OCI-LY1 (cell line): Measurements from ENCODE around the gene DICER1.

Source experiments
- H2AFZ ChIP-seq: fragments of 200-600 bp; sonication (generic), shearing (Covaris generic); 2 replicates; pipeline ENCODE4 v1.6.0; 2014; ENCODE audit warnings: antibody characterized with exemption, mild to moderate bottlenecking, low read length
- H3F3A ChIP-seq: fragments of 200-600 bp; sonication (generic), shearing (Covaris generic); 2 replicates; pipeline ENCODE4 v1.6.0; 2014; ENCODE audit warnings: mild to moderate bottlenecking, antibody characterized with exemption, low read length, moderate library complexity; ENCODE audit not compliant: insufficient read depth
- H3K27ac ChIP-seq: fragments of 200-600 bp; sonication (generic); 2 replicates; pipeline ENCODE4 v1.5.1; 2014; ENCODE audit warnings: low read length, mixed run types, mild to moderate bottlenecking, low read depth; ENCODE audit not compliant: poor library complexity, severe bottlenecking
- H3K27me3 ChIP-seq: fragments of 200-600 bp; sonication (generic); 2 replicates; pipeline ENCODE4 v1.6.0; 2014; ENCODE audit warnings: antibody characterized with exemption, mild to moderate bottlenecking, low read length, moderate library complexity; ENCODE audit not compliant: insufficient read depth
- H3K36me3 ChIP-seq: fragments of 200-600 bp; sonication (generic); 2 replicates; pipeline ENCODE4 v1.6.1; 2014; ENCODE audit warnings: mild to moderate bottlenecking, antibody characterized with exemption, low read length, moderate library complexity, mixed read lengths; ENCODE audit not compliant: insufficient read depth
- H3K4me1 ChIP-seq: fragments of 200-600 bp; sonication (generic); 2 replicates; pipeline ENCODE4 v1.5.1; 2014; ENCODE audit warnings: mild to moderate bottlenecking, low read length, moderate library complexity; ENCODE audit not compliant: insufficient read depth, severe bottlenecking
- H3K4me2 ChIP-seq: fragments of 200-600 bp; sonication (generic), shearing (Covaris generic); 2 replicates; pipeline ENCODE4 v1.6.1; 2014; ENCODE audit warnings: low read length
- H3K4me3 ChIP-seq: fragments of 200-600 bp; sonication (generic); 2 replicates; pipeline ENCODE4 v1.5.1; 2014; ENCODE audit warnings: low read length, low read depth, mild to moderate bottlenecking, mixed read lengths; ENCODE audit not compliant: poor library complexity, severe bottlenecking
- H3K79me2 ChIP-seq: fragments of 200-600 bp; shearing (Covaris generic); 2 replicates; pipeline ENCODE4 v1.6.1; 2016; ENCODE audit warnings: mixed run types, low read length, mixed read lengths; ENCODE audit not compliant: insufficient read depth
- H3K9ac ChIP-seq: fragments of 200-600 bp; sonication (generic), shearing (Covaris generic); 2 replicates; pipeline ENCODE4 v1.6.1; 2014; ENCODE audit warnings: mild to moderate bottlenecking, low read length, mixed read lengths
- H3K9me2 ChIP-seq: fragments of 200-600 bp; sonication (generic), shearing (Covaris generic); 2 replicates; pipeline ENCODE4 v1.6.1; 2014; ENCODE audit warnings: low read depth, mild to moderate bottlenecking, low read length, mixed read lengths
- H3K9me3 ChIP-seq: fragments of 200-600 bp; shearing (Covaris generic); 2 replicates; pipeline ENCODE4 v1.6.1; 2014; ENCODE audit warnings: low read length, mixed read lengths
- H4K20me1 ChIP-seq: fragments of 200-600 bp; sonication (generic), shearing (Covaris generic); 2 replicates; pipeline ENCODE4 v1.6.0; 2016; ENCODE audit warnings: mild to moderate bottlenecking, low read length; ENCODE audit not compliant: insufficient read depth
- EZH2 ChIP-seq: fragments of 200-600 bp; sonication (generic), shearing (Covaris generic); IDR thresholded peaks from 2 replicates; pipeline ENCODE4 v1.8.0; 2017; ENCODE audit warnings: borderline replicate concordance, mixed run types, mild to moderate bottlenecking, antibody characterized with exemption, low read length, moderate library complexity, mixed read lengths
- TF ChIP-seq, protein P1 (sequence below): fragments of 200-600 bp; sonication (generic), shearing (Covaris generic); IDR thresholded peaks from 2 replicates; pipeline ENCODE4 v1.5.1; 2017; ENCODE audit warnings: mild to moderate bottlenecking, antibody characterized with exemption, low read length, moderate library complexity, mixed read lengths

DICER1 gene

DNA sequence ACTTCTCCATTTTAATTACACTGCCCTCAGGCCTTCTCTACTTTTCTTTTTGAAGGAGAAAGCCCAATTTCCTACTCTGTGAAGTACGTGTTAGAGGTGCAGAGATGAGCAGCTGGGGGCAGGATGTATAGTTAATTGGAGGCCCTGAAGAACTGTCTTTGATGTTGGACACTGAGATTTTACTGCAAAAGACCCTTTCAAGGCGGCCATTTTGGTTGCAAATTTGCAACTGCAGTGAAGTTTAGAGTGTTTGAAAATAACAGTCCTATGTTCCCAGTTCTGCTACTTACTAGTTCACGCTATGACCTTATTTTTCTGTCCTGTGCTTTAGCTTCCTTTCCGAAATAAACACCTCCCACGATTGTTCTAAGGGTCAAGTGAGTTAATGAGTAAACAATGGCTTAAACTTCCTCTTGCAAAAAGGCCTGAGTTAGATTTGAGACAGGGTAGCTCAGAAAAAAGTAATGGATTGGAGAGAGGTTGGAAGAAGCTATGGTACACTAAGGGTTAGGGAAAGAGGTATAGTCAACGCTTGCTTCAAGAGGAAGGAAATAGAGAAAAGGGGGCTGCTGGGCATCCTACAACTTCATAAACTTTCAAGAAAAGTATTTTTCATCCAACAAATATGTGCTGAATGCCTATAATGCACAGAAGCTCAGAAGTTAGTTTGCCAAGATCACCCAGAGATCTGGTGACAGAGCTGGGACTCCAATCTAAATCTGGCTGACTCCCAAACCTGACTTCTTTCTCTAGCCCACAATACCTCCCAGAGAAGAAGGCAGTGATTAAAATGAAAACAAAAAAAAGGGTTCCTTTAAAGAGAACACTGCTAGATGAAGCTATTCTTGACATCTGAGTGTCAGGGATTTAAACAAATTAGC is 26.4 kb upstream of the DICER1 start:
- no peak overlapping the region for H3K4me3 ChIP-seq
- H3K9ac ChIP-seq, result no peak overlapping the region

DNA sequence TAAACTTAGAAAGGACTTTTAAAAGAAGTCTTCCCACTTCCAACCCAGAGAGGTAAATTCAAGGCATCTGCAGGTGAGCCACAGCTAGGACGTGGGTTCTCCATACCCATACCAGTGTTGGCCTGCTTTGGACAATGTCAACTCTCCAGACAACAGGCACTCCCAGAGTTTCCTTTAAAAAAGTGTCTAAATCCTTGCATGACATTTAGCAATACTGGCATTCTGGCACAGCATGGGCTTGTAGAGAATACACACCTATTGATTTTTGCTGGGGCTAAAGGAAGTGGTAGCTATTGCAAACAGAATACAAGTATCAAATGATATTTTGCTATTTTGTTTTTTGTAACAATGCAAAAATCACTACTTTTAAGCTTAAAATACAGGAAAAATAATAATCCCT is 25.8 kb upstream of the DICER1 start:
- Histone ChIP-seq H3K27ac (no peak overlapping the region), H3K27me3 (no peaks in the 10 kb centered on the region), H3K9me2 (no peaks in the 10 kb centered on the region), H3K9me3 (no peaks in the 10 kb centered on the region), H3K4me1 (no peaks in the 10 kb centered on the region), H3F3A (no peaks in the 10 kb centered on the region), H2AFZ (no peak overlapping the region), H4K20me1 (no peaks in the 10 kb centered on the region), H3K9ac (no peak overlapping the region), H3K79me2 (no peaks in the 10 kb centered on the region), H3K36me3 (no peaks in the 10 kb centered on the region), H3K4me2 (no peak overlapping the region), H3K4me3 (no peak overlapping the region)
- TF ChIP-seq EZH2, result no peak
- TF ChIP-seq, protein P1, sequence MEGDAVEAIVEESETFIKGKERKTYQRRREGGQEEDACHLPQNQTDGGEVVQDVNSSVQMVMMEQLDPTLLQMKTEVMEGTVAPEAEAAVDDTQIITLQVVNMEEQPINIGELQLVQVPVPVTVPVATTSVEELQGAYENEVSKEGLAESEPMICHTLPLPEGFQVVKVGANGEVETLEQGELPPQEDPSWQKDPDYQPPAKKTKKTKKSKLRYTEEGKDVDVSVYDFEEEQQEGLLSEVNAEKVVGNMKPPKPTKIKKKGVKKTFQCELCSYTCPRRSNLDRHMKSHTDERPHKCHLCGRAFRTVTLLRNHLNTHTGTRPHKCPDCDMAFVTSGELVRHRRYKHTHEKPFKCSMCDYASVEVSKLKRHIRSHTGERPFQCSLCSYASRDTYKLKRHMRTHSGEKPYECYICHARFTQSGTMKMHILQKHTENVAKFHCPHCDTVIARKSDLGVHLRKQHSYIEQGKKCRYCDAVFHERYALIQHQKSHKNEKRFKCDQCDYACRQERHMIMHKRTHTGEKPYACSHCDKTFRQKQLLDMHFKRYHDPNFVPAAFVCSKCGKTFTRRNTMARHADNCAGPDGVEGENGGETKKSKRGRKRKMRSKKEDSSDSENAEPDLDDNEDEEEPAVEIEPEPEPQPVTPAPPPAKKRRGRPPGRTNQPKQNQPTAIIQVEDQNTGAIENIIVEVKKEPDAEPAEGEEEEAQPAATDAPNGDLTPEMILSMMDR, result no peak

More for the DNA sequence above, 26.4 kb upstream of the DICER1 start:
- Histone ChIP-seq H3K27ac (no peak overlapping the region), H2AFZ (no peak overlapping the region), H3K9me3 (no peaks in the 10 kb centered on the region), H3F3A (no peaks in the 10 kb centered on the region), H3K4me2 (no peak overlapping the region), H4K20me1 (no peaks in the 10 kb centered on the region), H3K79me2 (no peaks in the 10 kb centered on the region), H3K27me3 (no peaks in the 10 kb centered on the region), H3K4me1 (no peaks in the 10 kb centered on the region), H3K36me3 (no peaks in the 10 kb centered on the region), H3K9me2 (no peaks in the 10 kb centered on the region)
- TF ChIP-seq EZH2, result no peak
- TF ChIP-seq, protein P1, result no peak

DNA sequence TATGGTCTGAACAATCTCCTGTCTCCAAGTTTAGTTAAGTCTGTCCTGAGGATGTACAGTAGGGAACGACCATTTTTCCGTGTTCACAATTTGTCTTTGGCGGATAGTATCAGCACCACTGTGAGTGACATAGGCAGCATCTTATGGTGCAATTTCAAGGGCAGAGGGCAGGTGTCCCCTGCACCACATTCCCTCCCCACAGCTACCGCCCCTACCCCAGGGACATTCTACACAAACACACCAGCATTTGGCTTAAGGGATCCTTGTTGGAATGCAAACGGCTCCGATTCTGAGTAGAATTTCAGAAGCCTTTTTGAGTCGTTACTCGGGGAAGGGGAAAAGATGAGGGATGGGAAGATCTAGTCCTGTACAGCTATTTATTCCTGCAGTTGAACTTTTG is 25.1 kb upstream of the DICER1 start:
- TF ChIP-seq, protein P1, result no peak
- TF ChIP-seq EZH2, result no peak
- Histone ChIP-seq H3K79me2 (no peaks in the 10 kb centered on the region), H3K36me3 (no peaks in the 10 kb centered on the region), H2AFZ (no peak overlapping the region), H3F3A (no peaks in the 10 kb centered on the region), H3K4me3 (no peak overlapping the region), H3K27me3 (no peaks in the 10 kb centered on the region), H3K9me3 (no peaks in the 10 kb centered on the region), H3K4me1 (no peaks in the 10 kb centered on the region), H3K9ac (no peak overlapping the region), H4K20me1 (no peaks in the 10 kb centered on the region), H3K4me2 (no peak overlapping the region), H3K9me2 (no peaks in the 10 kb centered on the region), H3K27ac (no peak overlapping the region)
